Ectodermal cell (in vitro differentiated cells): Measurements from ENCODE around the gene EZH1.

Experiments
- H3K27ac ChIP-seq: 2 replicates; pipeline ENCODE4 v1.7.0; 2013; ENCODE audit warnings: mild to moderate bottlenecking, low read depth, low read length; ENCODE audit not compliant: insufficient read depth, poor library complexity, severe bottlenecking
- H3K27me3 ChIP-seq: 2 replicates; pipeline ENCODE4 v1.7.0; 2013; ENCODE audit warnings: mild to moderate bottlenecking, low read length; ENCODE audit not compliant: insufficient read depth, control insufficient read depth, poor library complexity, severe bottlenecking
- H3K36me3 ChIP-seq: one replicate; pipeline ENCODE4 v1.7.0; 2013; ENCODE audit warnings: low read length; ENCODE audit not compliant: control insufficient read depth, insufficient read depth
- H3K4me1 ChIP-seq: one replicate; pipeline ENCODE4 v1.7.0; 2013; ENCODE audit warnings: low read length; ENCODE audit not compliant: control insufficient read depth, insufficient read depth
- H3K4me3 ChIP-seq: 2 replicates; pipeline ENCODE4 v1.7.0; 2013; ENCODE audit warnings: low read depth, low read length, control low read depth; ENCODE audit not compliant: insufficient read depth
- H3K9me3 ChIP-seq: 2 replicates; pipeline ENCODE4 v1.7.0; 2013; ENCODE audit warnings: mild to moderate bottlenecking, low read length, moderate library complexity; ENCODE audit not compliant: control insufficient read depth
- WGBS, 2 experiments: methylation state at CpG; one replicate each; pipeline ENCODE4 v1.1.7; 2013; ENCODE audit warnings: missing lambda C conversion rate in 2 of 2; 5-methylcytosine and 5-hydroxymethylcytosine counted together

The EZH1 gene

GRCh38 chr17:42682722-42683403 lies 62.0 kb downstream of the EZH1 start:
- Histone ChIP-seq H3K36me3 (peaks cover 10% of the 10 kb centered on the region), H3K4me1 (peaks cover 21% of the 10 kb centered on the region), H3K9me3 (no peaks in the 10 kb centered on the region), H3K4me3 (peak overlapping the region; percentile 77), H3K27me3 (peaks cover 16% of the 10 kb centered on the region), H3K27ac (peak overlapping the region; percentile 46)
- 0 to 1% methylated on average over 34 of the region's 34 CpGs for WGBS, 2 experiments

- 5 to 8% methylated on average over 22 of the region's 22 CpGs for WGBS, 2 experiments
- Histone ChIP-seq H3K4me1 (peaks cover 28% of the 10 kb centered on the region), H3K27ac (peak within 1 kb of the TSS; percentile 46), H3K9me3 (no peaks in the 10 kb centered on the region), H3K4me3 (peak within 1 kb of the TSS; percentile 77), H3K27me3 (peaks cover 16% of the 10 kb centered on the region), H3K36me3 (peaks cover 10% of the 10 kb centered on the region)
Observed at GRCh38 chr17:42681976-42682721, 62.7 kb downstream of the EZH1 start, which contains the start of gene CNTNAP1. TSS of gene CNTNAP1 (plus strand) at chr17:42682531. CDS start at chr17:42682830, 299 bp downstream.

GRCh38 chr17:42680331-42680808 lies 64.5 kb downstream of the EZH1 start:
- Histone ChIP-seq H3K9me3 (no peaks in the 10 kb centered on the region), H3K27me3 (peaks cover 24% of the 10 kb centered on the region), H3K36me3 (peaks cover 4% of the 10 kb centered on the region), H3K4me3 (peak overlapping the region; percentile 68), H3K4me1 (peaks cover 34% of the 10 kb centered on the region), H3K27ac (no peak overlapping the region)
- 88 to 89% methylated on average over 20 of the region's 20 CpGs for WGBS, 2 experiments

GRCh38 chr17:42679492-42680330 lies 65.1 kb downstream of the EZH1 start:
- peak overlapping the region; percentile 80 for H3K27ac ChIP-seq
- whole genome bisulfite sequencing, 2 experiments = 18 to 19% methylated on average over 78 of the region's 78 CpGs
- peak overlapping the region; percentile 68 for H3K4me3 ChIP-seq
- peaks cover 38% of the 10 kb centered on the region for H3K4me1 ChIP-seq
- peaks cover 30% of the 10 kb centered on the region for H3K27me3 ChIP-seq
- H3K36me3 ChIP-seq = no peaks in the 10 kb centered on the region
- H3K9me3 ChIP-seq = no peaks in the 10 kb centered on the region

GRCh38 chr17:42678951-42679491 lies 65.8 kb downstream of the EZH1 start:
- H3K4me1 ChIP-seq = peaks cover 45% of the 10 kb centered on the region
- 8 to 10% methylated on average over 16 to 18 of the region's 18 CpGs for WGBS, 2 experiments
- no peaks in the 10 kb centered on the region for H3K9me3 ChIP-seq
- peak overlapping the region; percentile 68 for H3K4me3 ChIP-seq
- H3K27ac ChIP-seq = peak overlapping the region; percentile 96
- H3K27me3 ChIP-seq = peaks cover 37% of the 10 kb centered on the region
- H3K36me3 ChIP-seq = no peaks in the 10 kb centered on the region

GRCh38 chr17:42677921-42678781 lies 66.7 kb downstream of the EZH1 start:
- Histone ChIP-seq H3K4me3 (peak overlapping the region; percentile 68), H3K27me3 (peaks cover 43% of the 10 kb centered on the region), H3K9me3 (no peaks in the 10 kb centered on the region), H3K4me1 (peaks cover 46% of the 10 kb centered on the region), H3K36me3 (no peaks in the 10 kb centered on the region), H3K27ac (peak overlapping the region; percentile 96)
- 0% methylated on average over 53 of the region's 53 CpGs for WGBS, 2 experiments

GRCh38 chr17:42677012-42677857 lies 67.6 kb downstream of the EZH1 start:
- Histone ChIP-seq H3K9me3 (no peaks in the 10 kb centered on the region), H3K27me3 (peaks cover 51% of the 10 kb centered on the region), H3K36me3 (peaks cover 1% of the 10 kb centered on the region), H3K4me1 (peaks cover 51% of the 10 kb centered on the region), H3K27ac (peak overlapping the region; percentile 96), H3K4me3 (peak overlapping the region; percentile 68)
- WGBS, 2 experiments = 13 to 15% methylated on average over 30 to 33 of the region's 33 CpGs

- 0 to 1% methylated on average over 50 to 51 of the region's 51 CpGs for WGBS, 2 experiments
- H3K4me3 ChIP-seq = peak within 1 kb of the TSS; percentile 68
Observed at GRCh38 chr17:42676424-42677011, 68.3 kb downstream of the EZH1 start, which contains the start of gene PLEKHH3. TSS of gene PLEKHH3 (minus strand) at chr17:42676994. CDS start at chr17:42676563, 431 bp downstream.

More at GRCh38 chr17:42676424-42677011, 68.3 kb downstream of the EZH1 start, which contains the start of gene PLEKHH3:
- H3K27ac ChIP-seq = peak within 1 kb of the TSS; percentile 96
- peaks cover 3% of the 10 kb centered on the region for H3K36me3 ChIP-seq
- H3K4me1 ChIP-seq = peaks cover 50% of the 10 kb centered on the region
- H3K9me3 ChIP-seq = no peaks in the 10 kb centered on the region
- peaks cover 56% of the 10 kb centered on the region for H3K27me3 ChIP-seq
